RWPE1 (cell line): ENCODE measurements around the gene PSME2.

Experiments
- CTCF ChIA-PET: fragments of 350-600 bp; sonication (Branson Sonifier 250); formaldehyde crosslinking; extraction: SDS; loops from one replicate; lab custom pipeline; 2021; lab: Yijun Ruan, JAX
- POLR2A ChIA-PET: fragments of 400-600 bp; formaldehyde crosslinking; extraction: SDS; loops from one replicate; lab custom pipeline; 2020; ENCODE audit warnings: antibody characterized with exemption; ENCODE audit not compliant: low non-redundant PET; lab: Yijun Ruan, JAX
- DNase-seq: peaks from one replicate; pipeline ENCODE4 v3.0.0; 2012; ENCODE audit warnings: low spot score
- H3K27ac ChIP-seq: fragments of 450-650 bp; 2 replicates; pipeline ENCODE4 v1.5.1; 2017
- CTCF ChIP-seq: fragments of 450-650 bp; conservative IDR thresholded peaks from 2 replicates; pipeline ENCODE4 v1.5.1; 2017; ENCODE audit warnings: low read depth, mild to moderate bottlenecking

Gene PSME2

GRCh38 chr14:24116128-24116814 is 30.1 kb downstream of the PSME2 start:
- no peak overlapping the region for H3K27ac ChIP-seq
- DNase-seq = no peak
- no peak for TF ChIP-seq CTCF
- POLR2A ChIA-PET = interaction anchor here (1.7 kb wide), 1 partner anchor 31 kb away, joined by 3 read pairs; the partner anchor contains the start of gene RNF31
- CTCF ChIA-PET = interaction anchor here (0.5 kb wide), 1 partner anchor 148 kb away, joined by 3 read pairs; no protein-coding TSS in a partner anchor

- peak overlapping the region; percentile 99 for H3K27ac ChIP-seq
- ChIA-PET CTCF (interaction anchor here (0.5 kb wide), 1 partner anchor 149 kb away, joined by 3 read pairs; no protein-coding TSS in a partner anchor), POLR2A (interaction anchor here (0.7 to 1.7 kb wide), 2 partner anchors 31 to 770 kb away, joined by 3 read pairs; partner anchors contain the start of gene RNF31)
- TF ChIP-seq CTCF = no peak
- no peak for DNase-seq
Observed at GRCh38 chr14:24115422-24116127, 30.8 kb downstream of the PSME2 start.

GRCh38 chr14:24114532-24115421 is 31.6 kb downstream of the PSME2 start, which contains the start of the genes DCAF11 and NRL:
Gene DCAF11 (plus strand): TSS chr14:24114777. CDS start chr14:24115595, 818 bp downstream.
Gene NRL (minus strand): TSS chr14:24114949. CDS start chr14:24082848, 32,101 bp downstream.
- ChIA-PET POLR2A (interaction anchor here (0.7 to 2.0 kb wide), 10 partner anchors 9 to 769 kb away, joined by 3 to 12 read pairs (median 4); partner anchors contain the start of genes IRF9, PCK2, PSME1 and PSME2), CTCF (no interaction called here)
- DNase-seq = peak; percentile 99
- no peak for TF ChIP-seq CTCF
- peak within 1 kb of the TSS; percentile 99 for H3K27ac ChIP-seq

- no peak for TF ChIP-seq CTCF
- POLR2A ChIA-PET = interaction anchor here (0.7 to 2.0 kb wide), 10 partner anchors 10 to 128 kb away, joined by 3 to 12 read pairs (median 4); partner anchors contain the start of genes IRF9, PCK2, PSME1 and PSME2
- CTCF ChIA-PET = interaction anchor here (0.6 kb wide), 2 partner anchors 61 to 73 kb away, joined by 3 read pairs; no protein-coding TSS in a partner anchor
- H3K27ac ChIP-seq = peak overlapping the region; percentile 99
- peak; percentile 78 for DNase-seq
Observed at GRCh38 chr14:24113801-24114531, 32.4 kb downstream of the PSME2 start.

- DNase-seq = no peak
- peak overlapping the region; percentile 99 for H3K27ac ChIP-seq
- ChIA-PET CTCF (interaction anchor here (0.6 kb wide), 2 partner anchors 61 to 74 kb away, joined by 3 read pairs; no protein-coding TSS in a partner anchor), POLR2A (interaction anchor here (0.7 to 2.0 kb wide), 7 partner anchors 19 to 129 kb away, joined by 3 to 12 read pairs (median 4); partner anchors contain the start of genes PCK2, PSME1, PSME2 and RNF31)
- TF ChIP-seq CTCF = no peak
Observed at GRCh38 chr14:24113379-24113800, 33.0 kb downstream of the PSME2 start.
